ENCODE data around the gene C10orf90. TPM values are rescaled to one million over a fixed set of nuclear protein-coding genes. Genes with fewer than 3 reads are reported as not detected.
A peak's percentile ranks its signal among the peaks of the same experiment; 100 is the strongest.

C10orf90 gene
- total RNA-seq, 1 experiment from 2014 or later: 0.18 TPM

DNA sequence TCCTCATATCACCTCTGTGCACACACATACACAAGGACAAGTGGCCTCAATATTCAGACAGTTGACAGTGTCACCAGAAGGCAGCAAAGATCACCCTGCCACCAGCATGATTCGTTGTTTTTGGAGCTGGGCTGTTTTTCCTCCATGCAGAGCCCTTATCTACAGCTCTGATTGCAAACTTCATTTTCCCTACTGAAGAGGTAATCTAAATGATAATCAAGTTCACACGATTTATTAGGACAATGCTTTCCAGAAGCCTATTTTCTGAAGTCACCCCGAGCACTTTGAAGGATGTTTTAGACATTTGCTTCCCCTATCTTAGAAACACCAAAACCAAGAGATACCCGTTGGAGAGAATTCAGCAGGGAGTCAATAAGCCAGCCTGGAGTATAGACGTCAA lies 236.3 kb downstream of the C10orf90 start:
- no peak for TF ChIP-seq EZH2phosphoT487 (IDR thresholded peaks at IDR 0.05; ENCODE audit: borderline replicate concordance, low read length)
- TF ChIP-seq EZH2 (IDR thresholded peaks at IDR 0.05; ENCODE audit: low read length, unreplicated experiment): no peak
- TF ChIP-seq, protein P1, sequence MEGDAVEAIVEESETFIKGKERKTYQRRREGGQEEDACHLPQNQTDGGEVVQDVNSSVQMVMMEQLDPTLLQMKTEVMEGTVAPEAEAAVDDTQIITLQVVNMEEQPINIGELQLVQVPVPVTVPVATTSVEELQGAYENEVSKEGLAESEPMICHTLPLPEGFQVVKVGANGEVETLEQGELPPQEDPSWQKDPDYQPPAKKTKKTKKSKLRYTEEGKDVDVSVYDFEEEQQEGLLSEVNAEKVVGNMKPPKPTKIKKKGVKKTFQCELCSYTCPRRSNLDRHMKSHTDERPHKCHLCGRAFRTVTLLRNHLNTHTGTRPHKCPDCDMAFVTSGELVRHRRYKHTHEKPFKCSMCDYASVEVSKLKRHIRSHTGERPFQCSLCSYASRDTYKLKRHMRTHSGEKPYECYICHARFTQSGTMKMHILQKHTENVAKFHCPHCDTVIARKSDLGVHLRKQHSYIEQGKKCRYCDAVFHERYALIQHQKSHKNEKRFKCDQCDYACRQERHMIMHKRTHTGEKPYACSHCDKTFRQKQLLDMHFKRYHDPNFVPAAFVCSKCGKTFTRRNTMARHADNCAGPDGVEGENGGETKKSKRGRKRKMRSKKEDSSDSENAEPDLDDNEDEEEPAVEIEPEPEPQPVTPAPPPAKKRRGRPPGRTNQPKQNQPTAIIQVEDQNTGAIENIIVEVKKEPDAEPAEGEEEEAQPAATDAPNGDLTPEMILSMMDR (conservative IDR thresholded peaks at IDR 0.05; ENCODE audit: low read depth, low read length): no peak
- no peak overlapping the region for H3K9ac ChIP-seq (ENCODE audit: low read length)
- DNase-seq (no peak), ATAC-seq (no peak)
- ChIA-PET CTCF (no interaction called here), POLR2A (ENCODE audit: unreplicated experiment) (no interaction called here)
- no peaks in the 10 kb centered on the region for H3K36me3 ChIP-seq (ENCODE audit: low read depth, low read length)
- no peaks in the 10 kb centered on the region for H4K20me1 ChIP-seq (ENCODE audit: low read length)
- no peaks in the 10 kb centered on the region for H3K9me3 ChIP-seq (ENCODE audit: low read length)
- H3K4me3 ChIP-seq (ENCODE audit: low read length): no peak overlapping the region
- no peaks in the 10 kb centered on the region for H3K27me3 ChIP-seq (ENCODE audit: low read length)
- no peaks in the 10 kb centered on the region for H3K79me2 ChIP-seq (ENCODE audit: low read length)
- H3K9me2 ChIP-seq (replicated peaks; ENCODE audit: low read length): no peaks in the 10 kb centered on the region
- peak overlapping the region; percentile 72 for H3K27ac ChIP-seq (ENCODE audit: low read length)
- H2AFZ ChIP-seq (ENCODE audit: low read length): no peak overlapping the region
- no peak overlapping the region for H3K4me2 ChIP-seq (ENCODE audit: low read length)
- intact Hi-C loops (cut with micrococcal nuclease): no loop called here
- no TSS peak for BruUV-seq (replicated peaks)
- peaks cover 16% of the 10 kb centered on the region for H3K4me1 ChIP-seq (ENCODE audit: insufficient read depth, low read length)
- no peaks in the 10 kb centered on the region for H3F3A ChIP-seq (ENCODE audit: low read length, unreplicated experiment)

DNA sequence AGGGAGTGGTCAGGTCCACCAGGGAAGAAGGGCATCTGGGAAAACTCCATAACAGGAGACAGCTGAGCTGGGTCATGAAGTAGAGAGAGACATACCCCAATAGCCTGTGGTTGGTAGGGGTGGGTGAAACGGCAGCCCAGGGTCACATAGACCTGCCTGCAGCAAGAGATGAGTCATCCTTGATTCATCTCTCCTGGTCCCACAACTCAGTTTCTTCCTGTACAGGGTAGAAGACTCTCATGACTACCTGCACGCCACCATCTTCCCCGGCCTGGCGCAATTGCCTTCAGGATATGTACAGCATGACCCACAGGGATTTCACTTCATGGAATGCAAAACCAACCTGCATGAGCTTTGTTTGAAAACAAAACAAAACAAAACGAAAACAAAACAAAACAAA lies 237.1 kb downstream of the C10orf90 start:
- H3K79me2 ChIP-seq (ENCODE audit: low read length): no peaks in the 10 kb centered on the region
- CTCF ChIA-PET: no interaction called here

DNA sequence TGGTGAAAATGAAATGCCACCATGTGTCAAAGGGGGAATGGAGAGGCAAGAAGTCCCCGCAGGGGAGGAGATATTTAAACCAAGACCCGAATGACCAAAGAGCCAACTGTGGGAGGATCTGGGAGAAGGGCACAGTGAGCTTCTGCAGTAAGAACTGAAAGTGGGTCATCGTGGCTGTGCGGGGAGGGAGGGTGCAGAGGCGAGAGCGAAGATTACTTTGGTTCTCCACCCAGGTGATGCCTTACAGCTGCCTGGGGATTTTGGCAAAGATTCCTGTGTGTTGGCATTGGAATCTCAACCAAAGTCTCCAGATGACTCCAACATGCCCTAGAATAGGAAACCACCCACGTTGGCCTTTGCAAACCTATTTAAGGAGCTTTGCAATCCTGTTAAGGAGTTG lies 238.0 kb downstream of the C10orf90 start:
- ChIA-PET POLR2A (ENCODE audit: unreplicated experiment) (no interaction called here), CTCF (no interaction called here)
- no peak for DNase-seq

More for the DNA sequence above, 237.1 kb downstream of the C10orf90 start:
- ATAC-seq (peak; percentile 91), DNase-seq (peak; percentile 86)
- no peaks in the 10 kb centered on the region for H3K9me3 ChIP-seq (ENCODE audit: low read length)
- no peak overlapping the region for H3K4me3 ChIP-seq (ENCODE audit: low read length)
- no peaks in the 10 kb centered on the region for H3K27me3 ChIP-seq (ENCODE audit: low read length)
- no peak for TF ChIP-seq EZH2phosphoT487 (IDR thresholded peaks at IDR 0.05; ENCODE audit: borderline replicate concordance, low read length)
- TF ChIP-seq, protein P1 (conservative IDR thresholded peaks at IDR 0.05; ENCODE audit: low read depth, low read length): no peak
- no peak for TF ChIP-seq EZH2 (IDR thresholded peaks at IDR 0.05; ENCODE audit: low read length, unreplicated experiment)
- POLR2A ChIA-PET (ENCODE audit: unreplicated experiment): no interaction called here
- intact Hi-C loops (cut with micrococcal nuclease): no loop called here
- peak overlapping the region; percentile 72 for H3K27ac ChIP-seq (ENCODE audit: low read length)
- peaks cover 16% of the 10 kb centered on the region for H3K4me1 ChIP-seq (ENCODE audit: insufficient read depth, low read length)
- H3K9ac ChIP-seq (ENCODE audit: low read length): peak overlapping the region; percentile 36; the same call in 1 of the 2 replicates
- H3K36me3 ChIP-seq (ENCODE audit: low read depth, low read length): no peaks in the 10 kb centered on the region
- no TSS peak for BruUV-seq (replicated peaks)
- H3K9me2 ChIP-seq (replicated peaks; ENCODE audit: low read length): no peaks in the 10 kb centered on the region
- H3F3A ChIP-seq (ENCODE audit: low read length, unreplicated experiment): no peaks in the 10 kb centered on the region
- H3K4me2 ChIP-seq (ENCODE audit: low read length): no peak overlapping the region
- 0 out of 2 replicates have a peak overlapping the region, but pooled peaks have one; percentile 11 for H2AFZ ChIP-seq (ENCODE audit: low read length)
- H4K20me1 ChIP-seq (ENCODE audit: low read length): no peaks in the 10 kb centered on the region

More for the DNA sequence above, 238.0 kb downstream of the C10orf90 start:
- Histone ChIP-seq H3K36me3 (ENCODE audit: low read depth, low read length) (no peaks in the 10 kb centered on the region), H3K4me3 (ENCODE audit: low read length) (no peak overlapping the region), H3K9ac (ENCODE audit: low read length) (peak overlapping the region; percentile 36; the same call in 1 of the 2 replicates), H3K4me2 (ENCODE audit: low read length) (no peak overlapping the region), H3F3A (ENCODE audit: low read length, unreplicated experiment) (no peaks in the 10 kb centered on the region), H4K20me1 (ENCODE audit: low read length) (no peaks in the 10 kb centered on the region), H3K9me2 (replicated peaks; ENCODE audit: low read length) (no peaks in the 10 kb centered on the region), H3K79me2 (ENCODE audit: low read length) (no peaks in the 10 kb centered on the region), H3K9me3 (ENCODE audit: low read length) (no peaks in the 10 kb centered on the region), H2AFZ (ENCODE audit: low read length) (no peak overlapping the region), H3K27ac (ENCODE audit: low read length) (peak overlapping the region; percentile 72), H3K27me3 (ENCODE audit: low read length) (no peaks in the 10 kb centered on the region), H3K4me1 (ENCODE audit: insufficient read depth, low read length) (peaks cover 16% of the 10 kb centered on the region)
- TF ChIP-seq EZH2 (IDR thresholded peaks at IDR 0.05; ENCODE audit: low read length, unreplicated experiment) (no peak), EZH2phosphoT487 (IDR thresholded peaks at IDR 0.05; ENCODE audit: borderline replicate concordance, low read length) (no peak)
- TF ChIP-seq, protein P1 (conservative IDR thresholded peaks at IDR 0.05; ENCODE audit: low read depth, low read length): no peak
- no peak for ATAC-seq
- intact Hi-C loops (cut with micrococcal nuclease): no loop called here
- no TSS peak for BruUV-seq (replicated peaks)
